ENCODE results near the gene COL26A1.
"Not testable (repeated sequence)": the region's sequence is repeated elsewhere in the genome, so short reads cannot be mapped to it uniquely, and the experiment has no call there.

The COL26A1 gene
- long read RNA-seq, donor 1, transcript COL26A1-203 (13 exons, 2,970 nt), result major isoform, 6 of 12 reads
- long read RNA-seq, donor 1, transcript COL26A1-201 (13 exons, 3,033 nt), result major isoform, 6 of 12 reads
- long read RNA-seq, donor 1, partial matches to known transcripts, result 0 of 12 reads
- long read RNA-seq, donor 1, other reads (novel, unspliced or antisense), result 0 of 12 reads
- long read RNA-seq, donor 2, partial matches to known transcripts, result 0 of 6 reads
- long read RNA-seq, donor 2, other reads (novel, unspliced or antisense), result 0 of 6 reads
- long read RNA-seq, donor 3, partial matches to known transcripts, result 16 of 21 reads
- long read RNA-seq, donor 3, other reads (novel, unspliced or antisense), result 0 of 21 reads
- long read RNA-seq, donor 4, partial matches to known transcripts, result 0 of 8 reads
- long read RNA-seq, donor 4, other reads (novel, unspliced or antisense), result 0 of 8 reads
- long read RNA-seq, donor 5, transcript COL26A1-203 (13 exons, 2,970 nt), result minor isoform, 5 of 13 reads
- long read RNA-seq, donor 5, transcript COL26A1-201 (13 exons, 3,033 nt), result major isoform, 8 of 13 reads
- long read RNA-seq, donor 5, partial matches to known transcripts, result 0 of 13 reads
- long read RNA-seq, donor 5, other reads (novel, unspliced or antisense), result 0 of 13 reads
- long read RNA-seq, donor 6, partial matches to known transcripts, result 0 of 4 reads
- long read RNA-seq, donor 6, other reads (novel, unspliced or antisense), result 0 of 4 reads
- long read RNA-seq, donor 7, partial matches to known transcripts, result 0 of 4 reads
- long read RNA-seq, donor 7, other reads (novel, unspliced or antisense), result 0 of 4 reads
- long read RNA-seq, donor 8, partial matches to known transcripts, result 11 of 14 reads
- long read RNA-seq, donor 8, other reads (novel, unspliced or antisense), result 0 of 14 reads

DNA sequence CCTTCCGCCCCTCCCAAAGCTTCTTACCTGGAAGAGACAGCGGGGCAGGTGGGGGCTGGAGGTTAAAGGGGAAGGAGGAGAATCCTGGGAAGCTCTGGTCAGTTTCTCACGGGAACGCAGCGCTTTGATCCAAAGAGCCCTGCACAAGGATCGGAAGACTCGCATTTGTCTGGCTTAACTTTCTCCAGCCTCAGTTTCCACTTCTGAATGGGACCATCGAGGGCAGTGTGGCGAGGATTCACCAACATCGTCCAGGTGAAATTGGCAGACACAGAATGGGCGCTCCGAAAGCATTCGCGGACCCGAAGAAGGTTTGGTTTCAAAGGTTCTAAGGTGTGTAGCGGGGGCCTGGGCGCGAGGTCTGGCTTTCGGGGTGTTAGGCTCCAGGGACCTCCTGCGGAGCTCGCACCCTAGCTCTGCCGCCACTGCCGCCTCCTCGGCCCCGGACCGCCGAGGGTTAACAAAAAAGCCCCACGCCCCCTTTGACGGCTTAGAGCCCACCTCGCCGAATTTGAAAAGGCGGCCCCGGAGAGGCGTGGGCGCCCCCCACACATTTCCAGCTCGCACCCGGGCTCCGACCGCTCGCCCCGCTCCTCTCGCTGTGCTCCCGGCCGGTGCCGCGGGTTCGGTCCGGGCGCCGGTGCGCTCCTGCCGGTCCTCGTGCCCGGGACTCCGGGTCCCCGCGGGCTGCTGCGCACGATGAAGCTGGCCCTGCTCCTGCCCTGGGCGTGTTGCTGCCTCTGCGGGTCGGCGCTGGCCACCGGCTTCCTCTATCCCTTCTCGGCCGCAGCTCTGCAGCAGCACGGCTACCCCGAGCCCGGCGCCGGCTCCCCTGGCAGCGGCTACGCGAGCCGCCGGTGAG lies at the start of gene COL26A1:
Gene COL26A1, plus strand, starts transcription at position 542 of the 862 bp plus-strand sequence. Its CDS starts 158 bp downstream, at position 700.
- DNase-seq, result peak; percentile 81

DNA sequence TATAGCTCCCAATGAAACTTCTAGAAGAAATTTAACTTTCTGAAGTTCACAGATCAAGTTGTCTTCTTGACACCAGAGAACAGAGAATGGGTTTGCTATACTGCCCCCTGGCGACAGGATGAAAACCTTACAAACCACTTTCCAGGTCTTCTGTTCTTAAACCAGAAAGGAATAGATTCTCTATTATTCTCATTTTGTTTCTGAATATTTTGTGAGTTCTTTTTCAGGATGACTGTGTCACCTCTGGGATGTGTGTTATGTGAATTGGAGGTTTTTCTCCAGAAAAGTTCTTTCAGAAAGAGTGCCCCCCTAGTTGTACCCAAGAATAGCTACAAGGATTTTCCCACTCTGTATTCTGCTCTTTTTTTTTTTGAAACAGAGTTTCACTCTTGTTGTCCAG lies 47.3 kb upstream of the COL26A1 start:
- DNase-seq, result no peak

DNA sequence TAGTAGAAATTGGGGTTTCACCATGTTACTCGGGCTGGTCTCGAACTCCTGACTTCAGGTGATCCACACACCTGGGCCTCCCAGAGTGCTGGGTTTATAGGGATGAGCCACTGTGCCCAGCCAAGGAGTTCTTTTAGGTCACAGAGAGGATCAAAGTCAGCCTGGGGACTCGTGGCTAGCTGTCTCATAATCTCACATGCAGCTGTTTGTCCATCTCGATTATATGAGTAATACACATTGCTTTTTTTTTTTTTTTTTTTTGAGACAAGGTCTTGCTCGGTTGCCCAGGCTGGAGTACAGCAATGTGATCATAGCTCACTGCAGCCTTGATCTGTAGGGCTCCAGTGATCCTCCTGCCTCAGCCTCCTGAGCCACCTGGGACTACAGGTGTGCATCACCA lies 43.3 kb upstream of the COL26A1 start:
- no peak for DNase-seq

DNA sequence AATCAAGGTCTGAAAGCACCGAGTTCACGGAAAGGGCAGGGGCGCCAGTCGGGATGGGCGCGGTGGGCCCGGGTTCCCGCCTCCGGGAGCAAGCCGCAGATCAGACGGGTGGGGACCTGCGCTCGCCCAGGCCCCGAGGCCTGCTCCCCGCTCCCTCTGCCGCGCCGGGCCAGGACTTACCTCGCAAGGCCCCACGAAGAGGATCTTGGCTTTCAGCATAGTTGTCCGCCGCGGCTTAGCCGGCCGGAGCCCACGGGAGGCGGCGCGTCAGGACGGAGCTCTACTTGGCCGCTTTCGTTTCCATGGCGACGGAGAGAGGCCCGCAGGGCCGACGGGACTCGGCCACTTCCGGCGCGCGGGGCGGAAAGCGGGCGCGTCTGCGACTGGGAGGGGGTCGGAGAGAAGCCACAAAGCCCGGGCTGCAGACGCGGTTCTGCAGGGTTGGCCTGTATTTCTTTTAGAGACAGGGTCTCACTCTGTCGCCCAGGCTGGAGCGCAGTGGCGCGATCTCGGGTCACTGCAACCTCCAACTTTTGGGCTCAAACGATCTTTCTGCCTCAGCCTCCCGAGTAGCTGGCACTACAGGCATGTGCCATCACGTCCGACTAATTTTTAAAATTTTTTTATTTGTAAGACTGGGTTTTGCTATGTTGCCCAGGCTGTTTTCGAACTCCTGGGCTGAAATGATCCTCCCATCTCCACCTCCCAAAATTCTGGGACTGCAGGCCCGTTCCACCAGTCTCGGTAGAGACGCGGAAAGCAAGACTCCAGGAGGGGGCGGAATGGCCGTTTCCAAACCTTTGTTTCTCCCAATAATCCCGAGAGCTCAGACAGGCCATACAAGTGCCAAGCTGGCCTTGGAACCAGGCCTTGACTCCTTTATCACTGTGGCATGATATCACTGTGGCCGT lies 40.9 kb upstream of the COL26A1 start, which contains the start of gene IFT22:
Gene IFT22, minus strand, starts transcription at position 322 of the 911 bp plus-strand sequence. Its CDS starts 103 bp downstream, at position 219.
- DNase-seq, result peak; percentile 94

DNA sequence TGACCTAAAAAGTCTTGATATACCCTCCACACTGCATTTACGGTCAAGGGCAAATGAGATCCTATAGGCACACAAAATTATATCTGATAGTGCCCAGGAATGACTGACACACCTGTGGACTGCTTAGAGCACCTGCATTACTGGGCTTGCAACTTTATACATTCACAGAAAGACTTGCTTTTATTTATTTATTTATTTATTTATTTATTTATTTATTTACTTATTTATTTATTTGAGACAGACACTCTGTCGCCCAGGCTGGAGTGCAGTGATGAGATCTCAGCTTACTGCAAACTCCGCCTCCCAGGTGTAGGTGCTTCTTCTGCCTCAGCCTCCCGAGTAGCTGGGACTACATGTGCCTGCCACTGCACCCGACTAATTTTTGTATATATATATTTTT lies 34.5 kb upstream of the COL26A1 start:
- no peak for DNase-seq

DNA sequence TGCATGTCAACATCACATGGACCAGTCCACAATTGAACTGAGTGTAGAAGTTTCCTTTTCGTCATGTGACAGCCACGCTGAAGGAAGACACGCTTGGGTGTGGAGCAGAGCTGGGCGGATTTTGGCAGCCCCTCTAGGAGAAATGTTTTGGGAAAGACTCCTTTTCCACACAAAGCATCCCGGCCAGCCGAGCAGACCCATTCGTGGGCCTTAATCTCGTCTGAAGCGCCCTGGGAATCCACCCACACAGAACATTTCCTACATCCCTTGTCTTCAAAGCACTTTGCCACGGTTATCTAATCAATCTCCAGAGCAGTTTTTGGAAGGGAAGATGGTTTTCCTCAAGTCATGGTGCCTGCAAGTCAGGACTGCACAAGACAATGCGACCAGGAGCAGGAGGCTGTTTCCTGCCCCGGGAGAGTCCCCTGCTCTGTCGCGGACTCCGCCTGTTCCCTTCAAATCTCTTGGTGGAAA lies 32.6 kb upstream of the COL26A1 start:
- DNase-seq, result no peak

DNA sequence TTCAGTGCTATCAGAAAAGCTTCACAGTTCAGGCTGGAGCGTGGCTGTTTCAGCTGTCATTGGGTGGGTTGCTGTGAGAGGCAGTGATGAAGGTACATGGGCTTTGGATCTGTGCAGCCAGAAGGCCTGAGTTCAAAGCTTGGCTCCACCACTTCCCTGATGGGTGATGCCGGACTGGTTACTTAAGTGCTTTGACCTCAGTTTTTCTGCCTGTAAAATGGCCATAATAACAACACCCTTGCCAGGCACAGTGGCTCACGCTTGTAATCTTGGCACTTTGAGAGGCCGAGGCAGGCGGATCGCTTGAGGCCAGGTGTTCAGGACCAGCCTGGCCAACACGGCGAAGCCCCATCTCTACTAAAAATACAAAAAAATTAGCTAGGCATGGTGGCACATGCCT lies 30.6 kb upstream of the COL26A1 start:
- no peak for DNase-seq

DNA sequence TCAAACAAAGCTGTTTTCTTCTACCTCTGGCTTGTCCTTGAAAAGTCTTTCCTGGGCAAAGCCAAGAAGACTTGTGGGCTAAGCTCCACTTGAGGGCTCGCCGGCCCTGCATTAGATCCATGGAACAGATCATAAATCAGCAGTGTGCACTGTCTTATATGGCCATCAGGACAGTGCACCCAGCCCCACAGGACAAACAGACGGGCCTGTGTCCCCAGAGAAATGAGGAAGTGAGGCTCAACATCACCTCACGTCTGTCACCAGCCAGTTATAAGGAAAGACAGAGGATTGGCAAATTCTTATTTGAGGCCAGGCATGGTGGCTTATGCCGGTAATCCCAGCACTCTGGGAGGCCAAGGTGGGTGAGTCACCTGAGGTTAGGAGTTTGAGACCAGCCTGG lies 28.8 kb upstream of the COL26A1 start:
- no peak for DNase-seq

DNA sequence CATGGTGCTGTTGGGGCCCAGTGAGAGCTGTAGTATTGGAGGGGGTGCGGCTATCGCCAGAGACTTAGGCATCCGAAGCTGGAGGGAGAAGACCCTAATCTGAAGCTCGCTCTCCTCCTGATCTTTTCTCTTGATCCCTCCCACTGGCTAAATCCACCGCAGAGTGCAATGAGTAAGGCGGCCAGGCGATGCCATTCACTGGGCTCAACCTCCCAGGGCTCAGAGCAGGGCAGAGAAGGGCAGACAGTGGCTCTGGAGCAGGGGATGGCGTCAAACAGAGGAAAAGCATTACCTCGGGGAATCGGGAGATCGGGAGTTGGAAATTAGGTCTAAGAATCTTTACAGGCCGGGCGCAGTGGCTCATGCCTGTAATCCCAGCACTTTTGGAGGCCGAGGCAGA lies 22.3 kb upstream of the COL26A1 start:
- DNase-seq, result no peak

DNA sequence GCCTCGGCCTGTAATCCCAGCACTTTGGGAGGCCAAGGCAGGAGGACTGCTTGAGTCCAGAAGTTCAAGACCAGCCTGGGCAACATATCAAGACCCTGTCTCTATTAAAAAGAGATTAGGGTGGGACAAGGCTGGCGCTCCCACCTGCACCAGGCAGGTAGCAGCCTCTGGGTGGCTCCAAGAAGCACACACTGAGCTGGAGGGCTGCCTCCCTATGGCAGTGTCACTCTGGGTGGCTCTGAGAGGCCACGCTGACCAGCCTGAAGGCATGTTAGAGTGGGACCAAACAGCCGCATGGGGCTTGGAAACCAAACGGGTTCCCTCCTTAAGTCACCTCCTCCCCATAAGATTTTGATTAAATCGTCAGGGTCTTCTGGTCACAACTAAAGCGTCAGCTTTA lies 19.8 kb upstream of the COL26A1 start:
- DNase-seq, result no peak

DNA sequence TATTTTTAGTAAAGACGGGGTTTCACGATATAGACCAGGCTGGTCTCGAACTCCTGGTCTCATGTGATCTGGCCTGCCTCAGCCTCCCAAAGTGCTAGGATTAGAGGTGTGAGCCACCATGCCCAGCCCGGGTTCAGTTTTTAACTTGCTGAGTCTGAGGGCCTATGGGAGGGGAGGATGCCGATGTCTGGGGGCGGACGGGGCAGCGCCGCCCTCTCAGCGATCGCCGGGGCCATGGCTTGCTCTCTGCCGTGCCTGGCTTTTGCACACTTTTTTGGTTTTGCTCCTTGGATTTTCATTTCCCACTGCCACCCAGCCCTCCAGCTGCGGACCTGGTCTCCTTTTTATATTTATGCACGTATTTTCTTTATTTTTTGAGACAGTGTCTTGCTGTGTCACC lies 15.2 kb upstream of the COL26A1 start:
- no peak for DNase-seq

DNA sequence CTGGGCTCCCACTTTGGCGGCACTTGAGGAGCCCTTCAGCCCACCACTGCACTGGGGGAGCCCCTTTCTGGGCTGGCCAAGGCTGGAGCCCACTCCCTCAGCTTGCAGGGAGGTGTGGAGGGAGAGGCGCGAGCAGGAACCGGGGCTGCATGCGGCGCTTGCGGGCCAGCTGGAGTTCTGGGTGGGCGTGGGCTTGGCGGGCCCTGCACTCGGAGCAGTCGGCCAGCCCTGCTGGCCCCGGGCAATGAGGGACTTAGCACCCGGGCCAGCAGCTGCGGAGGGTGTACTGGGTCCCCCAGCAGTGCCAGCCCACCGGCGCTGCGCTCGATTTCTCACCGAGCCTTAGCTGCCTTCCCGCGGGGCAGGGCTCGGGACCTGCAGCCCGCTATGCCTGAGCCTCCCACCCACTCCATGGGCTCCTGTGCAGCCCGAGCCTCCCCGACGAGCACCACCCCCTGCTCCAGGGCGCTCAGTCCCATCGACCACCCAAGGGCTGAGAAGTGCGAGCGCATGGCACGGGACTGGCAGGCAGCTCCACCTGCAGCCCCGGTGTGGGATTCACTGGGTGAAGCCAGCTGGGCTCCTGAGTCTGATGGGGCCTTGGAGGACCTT lies 14.1 kb upstream of the COL26A1 start:
- not testable (repeated sequence) for DNase-seq

DNA sequence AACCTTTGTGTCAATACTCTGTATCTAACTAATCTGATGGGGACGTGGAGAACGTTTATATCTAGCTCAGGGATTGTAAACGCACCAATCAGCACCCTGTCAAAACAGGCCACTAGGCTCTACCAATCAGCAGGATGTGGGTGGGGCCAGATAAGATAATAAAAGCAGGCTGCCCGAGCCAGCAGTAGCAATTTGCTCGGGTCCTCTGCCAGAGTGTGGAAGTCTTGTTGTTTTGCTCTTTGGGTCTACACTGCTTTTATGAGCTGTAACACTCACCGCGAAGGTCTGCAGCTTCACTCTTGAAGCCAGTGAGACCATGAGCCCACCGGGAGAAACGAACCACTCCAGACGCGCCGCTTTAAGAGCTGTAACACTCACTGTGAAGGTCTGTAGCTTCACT lies 13.4 kb upstream of the COL26A1 start:
- DNase-seq, result not testable (repeated sequence)

DNA sequence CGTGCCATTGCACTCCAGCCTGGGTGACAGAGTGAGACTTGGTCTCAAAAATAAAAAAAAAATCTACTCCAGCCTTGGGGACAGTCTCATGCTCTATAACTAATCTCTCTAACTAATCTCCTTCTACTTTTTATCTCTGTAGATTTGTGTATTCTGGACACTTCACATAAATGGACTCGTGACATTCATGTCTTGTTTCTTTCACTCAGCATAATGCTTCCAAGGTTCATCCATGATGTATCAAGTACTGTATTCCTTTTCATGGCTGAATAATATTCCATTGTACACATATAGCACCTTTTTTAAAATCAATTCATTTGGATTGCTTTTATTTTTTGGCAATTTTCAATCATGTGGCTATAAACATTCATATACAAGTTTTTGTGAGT lies 9.8 kb upstream of the COL26A1 start:
- no peak for DNase-seq

DNA sequence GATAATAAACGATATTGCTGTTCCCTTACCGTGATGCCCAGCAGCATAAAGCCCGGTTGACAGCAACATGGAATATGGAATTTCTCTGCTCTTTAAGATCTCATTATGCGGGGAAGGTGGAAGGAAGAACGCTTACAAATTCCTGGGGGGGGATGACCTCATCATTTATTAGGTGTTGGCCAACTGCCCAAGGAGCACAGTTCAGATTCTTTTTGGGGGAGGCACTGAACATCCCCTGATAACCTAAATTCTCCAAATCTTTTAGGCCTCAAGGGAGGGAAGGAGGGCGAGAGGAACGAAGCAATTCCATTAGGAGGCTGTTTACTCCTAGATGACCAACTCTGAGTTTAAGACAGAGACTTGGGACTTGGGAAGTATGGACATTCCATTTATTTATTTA lies 5.2 kb upstream of the COL26A1 start:
- DNase-seq, result no peak

DNA sequence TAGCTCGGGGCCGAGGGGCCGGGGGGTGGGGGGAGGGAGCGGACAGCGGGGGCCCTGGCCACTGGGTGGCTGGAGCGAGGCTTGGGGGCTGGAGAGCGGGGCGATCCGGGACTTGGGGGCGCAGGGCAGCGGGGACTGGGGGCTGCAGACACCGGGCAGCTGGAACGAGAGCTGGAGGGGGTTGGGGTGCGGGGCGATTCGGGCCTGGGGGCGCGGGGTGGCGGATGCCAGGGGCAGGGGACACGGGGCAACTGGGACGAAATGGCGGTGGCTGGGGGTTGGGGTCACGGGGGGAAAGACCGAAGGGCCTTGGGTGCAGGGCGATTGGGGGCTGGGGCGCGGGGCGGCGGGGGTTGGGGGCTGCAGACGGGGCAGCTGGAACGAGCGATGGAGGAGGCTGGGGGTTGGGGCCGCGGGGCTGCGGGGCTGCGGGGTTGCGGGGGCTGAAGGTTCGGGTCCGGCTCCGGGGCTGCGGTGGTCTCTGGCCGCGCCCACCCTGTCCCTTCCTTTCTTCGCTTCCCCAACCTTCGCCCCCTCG lies 590 bp downstream of the COL26A1 start:
- DNase-seq, result no peak

DNA sequence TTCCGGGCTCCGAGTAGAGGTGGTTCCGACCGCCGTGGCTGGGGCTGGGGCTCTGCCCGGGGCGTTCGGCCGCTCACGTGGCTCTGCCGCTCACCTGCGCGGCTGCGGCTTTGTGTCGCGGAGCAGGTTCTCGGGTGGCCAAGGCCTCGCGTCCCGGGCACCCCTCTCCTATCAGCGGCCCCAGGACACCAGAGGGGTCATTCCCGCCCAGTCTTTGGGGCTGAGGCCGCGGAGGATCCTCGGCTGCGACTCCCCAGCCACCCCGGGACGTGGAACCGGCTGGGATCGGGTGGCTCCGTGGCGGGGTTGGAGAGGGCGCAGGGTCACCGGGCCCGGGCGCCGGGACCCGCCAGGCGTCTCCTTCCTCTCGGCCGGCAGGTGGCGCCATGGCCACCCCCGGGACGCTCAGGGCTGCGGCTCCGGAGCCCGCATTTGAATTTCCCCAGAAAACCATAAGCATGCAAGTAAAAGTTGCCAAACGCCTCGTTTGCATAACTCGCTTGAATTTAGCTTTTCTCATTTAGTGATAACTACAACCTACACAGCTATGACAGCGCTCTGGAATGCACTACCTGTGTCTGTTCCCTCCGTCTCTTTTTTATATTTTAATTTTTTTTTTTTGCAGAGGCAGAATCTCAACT lies 1.2 kb downstream of the COL26A1 start:
- peak; percentile 96 for DNase-seq

DNA sequence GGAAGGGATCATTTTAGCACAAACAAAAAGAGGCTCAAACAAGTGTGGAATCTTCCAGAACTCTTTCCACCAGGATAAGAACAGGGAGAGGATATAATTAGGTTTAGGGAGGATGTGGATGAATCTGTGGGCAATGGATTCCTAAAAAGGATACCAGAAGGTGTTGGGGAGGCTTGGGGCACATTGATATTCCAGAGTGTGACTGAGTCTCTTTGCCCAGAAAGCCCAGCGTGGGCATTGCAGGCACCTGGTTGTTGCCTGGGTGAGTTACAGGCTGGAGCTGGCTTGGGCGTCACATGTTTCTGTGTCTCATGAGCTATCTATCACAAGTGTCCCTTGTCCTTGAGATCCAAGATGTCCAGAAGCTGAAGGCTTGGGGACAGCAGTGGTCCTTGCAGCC lies 3.3 kb downstream of the COL26A1 start:
- DNase-seq, result no peak

DNA sequence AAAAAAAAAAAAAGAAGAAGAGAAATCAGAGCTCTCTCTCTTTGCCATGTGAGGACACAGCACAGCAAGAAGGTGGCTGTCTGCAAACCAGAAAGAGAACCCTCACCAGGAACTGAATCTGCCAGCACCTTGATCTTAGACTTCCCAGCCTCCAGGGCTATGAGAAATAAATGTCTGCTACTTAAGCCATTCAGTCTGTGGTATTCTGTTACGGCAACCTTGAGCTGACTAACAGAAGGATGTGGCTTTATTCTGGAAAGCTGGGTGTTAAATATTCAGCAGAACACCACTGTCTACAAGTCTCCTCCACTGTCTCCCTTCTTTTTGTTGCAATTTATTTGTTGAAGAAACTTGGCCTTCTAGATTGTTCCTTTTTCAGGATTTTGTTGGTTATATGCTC lies 5.0 kb downstream of the COL26A1 start:
- no peak for DNase-seq

All from right kidney (tissue), 9 donors.